ENCODE measurements around the gene EIF4E1B.
A peak's percentile ranks its signal among the peaks of the same experiment; 100 is the strongest.

Gene EIF4E1B

DNA sequence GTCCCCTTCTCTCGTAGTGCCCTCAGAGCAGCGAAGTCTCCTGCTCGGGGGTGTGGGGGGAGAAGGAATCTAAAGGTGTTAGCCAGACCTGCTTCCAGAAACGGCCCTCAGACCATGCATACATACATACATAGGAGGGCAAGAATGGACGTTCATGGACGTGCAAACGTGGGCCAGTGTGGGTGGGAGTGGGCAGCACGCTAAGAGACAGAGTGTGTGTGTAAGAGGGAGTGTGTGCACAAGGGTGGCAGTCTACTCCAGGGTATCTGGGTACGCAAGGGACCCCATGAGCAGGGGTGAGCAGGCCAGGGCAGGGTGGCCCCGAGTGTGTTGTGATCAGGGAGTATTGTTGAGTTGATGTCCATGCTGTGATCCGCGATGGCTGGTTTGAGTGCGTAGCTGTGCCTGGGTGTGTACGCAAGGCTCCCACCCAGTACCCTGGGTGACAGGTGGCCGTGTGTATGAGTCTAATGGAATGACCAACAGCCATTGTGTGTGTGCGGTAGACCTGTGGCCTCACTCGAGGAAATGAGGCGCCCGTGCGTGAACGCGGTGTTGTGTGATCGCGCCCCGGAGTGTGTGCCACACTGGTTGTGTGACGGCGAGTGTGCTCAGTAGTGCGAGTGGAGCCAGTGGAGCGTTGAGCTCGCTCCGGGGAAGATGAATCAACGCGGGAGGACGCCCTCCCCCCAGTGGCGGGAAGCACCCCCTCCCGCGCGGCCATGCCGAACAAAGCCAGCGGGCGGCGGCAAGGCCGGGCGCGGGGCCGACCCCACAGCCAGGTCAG, 21.3 kb upstream of the EIF4E1B start:
- no peak overlapping the region for H2AFZ ChIP-seq (ENCODE audit: low read depth)
- H3K4me3 ChIP-seq (IDR thresholded peaks at IDR 0.05; ENCODE audit: insufficient read depth, low read depth, low read length), result no peak overlapping the region
- H3K36me3 ChIP-seq (ENCODE audit: insufficient read depth), result no peaks in the 10 kb centered on the region
- peaks cover 9% of the 10 kb centered on the region; the same call in 1 of the 2 replicates for H3K79me2 ChIP-seq (ENCODE audit: insufficient read depth, low read depth)
- TF ChIP-seq, protein P1, sequence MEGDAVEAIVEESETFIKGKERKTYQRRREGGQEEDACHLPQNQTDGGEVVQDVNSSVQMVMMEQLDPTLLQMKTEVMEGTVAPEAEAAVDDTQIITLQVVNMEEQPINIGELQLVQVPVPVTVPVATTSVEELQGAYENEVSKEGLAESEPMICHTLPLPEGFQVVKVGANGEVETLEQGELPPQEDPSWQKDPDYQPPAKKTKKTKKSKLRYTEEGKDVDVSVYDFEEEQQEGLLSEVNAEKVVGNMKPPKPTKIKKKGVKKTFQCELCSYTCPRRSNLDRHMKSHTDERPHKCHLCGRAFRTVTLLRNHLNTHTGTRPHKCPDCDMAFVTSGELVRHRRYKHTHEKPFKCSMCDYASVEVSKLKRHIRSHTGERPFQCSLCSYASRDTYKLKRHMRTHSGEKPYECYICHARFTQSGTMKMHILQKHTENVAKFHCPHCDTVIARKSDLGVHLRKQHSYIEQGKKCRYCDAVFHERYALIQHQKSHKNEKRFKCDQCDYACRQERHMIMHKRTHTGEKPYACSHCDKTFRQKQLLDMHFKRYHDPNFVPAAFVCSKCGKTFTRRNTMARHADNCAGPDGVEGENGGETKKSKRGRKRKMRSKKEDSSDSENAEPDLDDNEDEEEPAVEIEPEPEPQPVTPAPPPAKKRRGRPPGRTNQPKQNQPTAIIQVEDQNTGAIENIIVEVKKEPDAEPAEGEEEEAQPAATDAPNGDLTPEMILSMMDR (conservative IDR thresholded peaks at IDR 0.05; ENCODE audit: low read depth, low read length), result no peak
- H3K27me3 ChIP-seq (ENCODE audit: insufficient read depth, low read depth), result no peaks in the 10 kb centered on the region; the same call in 1 of the 2 replicates
- H3K4me2 ChIP-seq, result peak overlapping the region; percentile 71
- H3K4me1 ChIP-seq (ENCODE audit: low read depth, poor library complexity, severe bottlenecking), result peaks cover 39% of the 10 kb centered on the region
- H3K27ac ChIP-seq, result no peak overlapping the region
- H4K20me1 ChIP-seq (ENCODE audit: insufficient read depth), result no peaks in the 10 kb centered on the region
- H3K9ac ChIP-seq, result peak overlapping the region; percentile 6; the same call in 1 of the 2 replicates

DNA sequence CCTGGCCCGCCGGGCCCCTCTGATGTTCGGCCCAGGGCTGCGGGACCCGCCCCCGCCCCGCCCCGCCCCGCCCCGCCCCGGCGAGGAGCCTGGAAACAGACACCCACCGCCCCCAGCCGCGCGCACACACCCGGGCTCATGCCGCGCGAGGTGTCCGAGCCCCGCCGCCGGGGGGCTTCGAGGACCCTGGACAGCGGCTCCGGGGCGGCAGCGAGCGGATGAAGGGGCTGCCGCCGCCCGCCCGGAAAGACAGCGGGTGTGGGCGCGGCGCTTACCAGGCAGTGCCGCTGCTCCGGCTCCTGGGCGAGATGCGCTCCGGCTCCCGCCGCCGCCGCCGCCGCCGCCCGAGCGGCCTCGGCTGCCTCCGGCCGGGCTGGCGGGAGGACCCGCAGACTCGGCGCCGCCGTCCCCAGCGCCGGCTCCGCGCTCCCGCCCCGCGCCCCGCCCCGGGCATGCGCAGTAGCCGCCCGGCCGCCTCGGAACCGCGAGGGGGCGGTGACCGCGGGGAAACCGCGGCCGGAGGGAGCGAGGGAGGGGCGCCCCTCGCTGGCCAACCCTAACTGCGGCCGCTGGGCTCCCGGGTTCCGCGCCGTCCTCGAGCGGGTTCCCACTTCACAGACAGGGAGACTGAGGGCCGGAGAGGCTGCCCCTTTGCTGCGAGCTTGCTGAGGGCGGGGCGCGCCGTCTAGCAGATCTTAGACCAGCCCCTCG, 20.6 kb upstream of the EIF4E1B start, which contains the start of gene GPRIN1:
Gene GPRIN1, minus strand, starts transcription at position 433 of the 711 bp plus-strand sequence. CDS start 10,322 bp downstream, outside the sequence.
- Histone ChIP-seq H3K36me3 (ENCODE audit: insufficient read depth) (no peaks in the 10 kb centered on the region), H3K79me2 (ENCODE audit: insufficient read depth, low read depth) (peaks cover 9% of the 10 kb centered on the region; the same call in 1 of the 2 replicates), H3K9ac (peak within 1 kb of the TSS; percentile 35; the same call in 1 of the 2 replicates), H3K27me3 (ENCODE audit: insufficient read depth, low read depth) (no peaks in the 10 kb centered on the region; the same call in 1 of the 2 replicates), H3K27ac (no peak within 1 kb of the TSS), H2AFZ (ENCODE audit: low read depth) (peak within 1 kb of the TSS; percentile 49; the same call in 1 of the 2 replicates), H3K4me1 (ENCODE audit: low read depth, poor library complexity, severe bottlenecking) (peaks cover 39% of the 10 kb centered on the region), H3K4me3 (IDR thresholded peaks at IDR 0.05; ENCODE audit: insufficient read depth, low read depth, low read length) (no peak within 1 kb of the TSS), H4K20me1 (ENCODE audit: insufficient read depth) (no peaks in the 10 kb centered on the region), H3K4me2 (peak within 1 kb of the TSS; percentile 71)
- TF ChIP-seq, protein P1 (conservative IDR thresholded peaks at IDR 0.05; ENCODE audit: low read depth, low read length), result no peak

DNA sequence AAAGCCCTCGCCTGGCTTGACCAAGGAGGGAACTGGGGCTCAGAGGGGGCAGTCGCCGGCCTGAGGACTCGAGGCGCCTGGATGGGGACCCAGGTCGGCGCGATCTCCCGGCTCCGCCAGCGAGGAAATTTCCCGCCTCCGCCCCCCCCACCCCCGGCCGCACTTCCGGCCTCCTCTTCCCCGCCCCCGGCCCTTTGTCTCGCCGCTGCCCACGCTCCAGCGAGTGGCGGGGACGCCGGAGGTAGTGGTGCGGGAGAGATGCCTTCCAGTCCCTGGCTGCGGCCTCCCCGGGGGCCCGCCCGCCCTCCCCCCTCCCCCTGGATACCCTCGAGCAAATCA, 20.1 kb upstream of the EIF4E1B start:
- Histone ChIP-seq H3K27ac (no peak overlapping the region), H2AFZ (ENCODE audit: low read depth) (peak overlapping the region; percentile 49; the same call in 1 of the 2 replicates), H3K4me1 (ENCODE audit: low read depth, poor library complexity, severe bottlenecking) (peaks cover 39% of the 10 kb centered on the region), H3K4me3 (IDR thresholded peaks at IDR 0.05; ENCODE audit: insufficient read depth, low read depth, low read length) (no peak overlapping the region), H3K79me2 (ENCODE audit: insufficient read depth, low read depth) (peaks cover 9% of the 10 kb centered on the region; the same call in 1 of the 2 replicates), H3K4me2 (0 out of 2 replicates have a peak overlapping the region, but pooled peaks have one; percentile 17), H3K36me3 (ENCODE audit: insufficient read depth) (no peaks in the 10 kb centered on the region), H3K9ac (0 out of 2 replicates have a peak overlapping the region, but pooled peaks have one; percentile 35), H4K20me1 (ENCODE audit: insufficient read depth) (no peaks in the 10 kb centered on the region), H3K27me3 (ENCODE audit: insufficient read depth, low read depth) (no peaks in the 10 kb centered on the region; the same call in 1 of the 2 replicates)
- TF ChIP-seq, protein P1 (conservative IDR thresholded peaks at IDR 0.05; ENCODE audit: low read depth, low read length), result no peak

DNA sequence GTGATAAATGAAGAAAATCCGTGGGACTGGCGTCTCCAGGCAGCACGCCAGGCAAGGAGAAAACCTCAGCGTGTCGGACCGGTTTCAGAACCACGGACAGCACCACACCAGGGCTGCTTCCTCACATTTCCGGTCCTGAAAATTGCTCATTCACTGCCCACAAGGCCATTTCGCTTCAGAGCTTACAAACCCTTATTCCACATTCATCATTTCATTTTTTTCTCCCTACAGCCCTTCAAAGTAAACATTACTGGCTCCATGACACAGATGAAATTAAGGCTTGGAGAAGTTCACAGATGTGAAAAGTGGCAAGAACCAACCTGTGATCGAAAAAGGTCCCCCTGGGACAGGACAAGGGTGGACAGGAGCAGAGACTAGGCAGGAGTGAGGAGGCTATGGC, 19.0 kb upstream of the EIF4E1B start:
- H4K20me1 ChIP-seq (ENCODE audit: insufficient read depth), result no peaks in the 10 kb centered on the region

More for the DNA sequence above, 19.0 kb upstream of the EIF4E1B start:
- H3K27me3 ChIP-seq (ENCODE audit: insufficient read depth, low read depth), result no peaks in the 10 kb centered on the region; the same call in 1 of the 2 replicates
- no peaks in the 10 kb centered on the region for H3K36me3 ChIP-seq (ENCODE audit: insufficient read depth)
- TF ChIP-seq, protein P1 (conservative IDR thresholded peaks at IDR 0.05; ENCODE audit: low read depth, low read length), result no peak
- H3K4me1 ChIP-seq (ENCODE audit: low read depth, poor library complexity, severe bottlenecking), result peaks cover 33% of the 10 kb centered on the region
- H3K9ac ChIP-seq, result no peak overlapping the region
- peaks cover 9% of the 10 kb centered on the region; the same call in 1 of the 2 replicates for H3K79me2 ChIP-seq (ENCODE audit: insufficient read depth, low read depth)
- no peak overlapping the region for H3K4me3 ChIP-seq (IDR thresholded peaks at IDR 0.05; ENCODE audit: insufficient read depth, low read depth, low read length)
- H3K27ac ChIP-seq, result no peak overlapping the region
- no peak overlapping the region for H3K4me2 ChIP-seq
- no peak overlapping the region for H2AFZ ChIP-seq (ENCODE audit: low read depth)
